Ishikawa (cell line): ENCODE data around the gene PRRT3.

ENCODE experiments used
- CEBPB ChIP-seq: IDR thresholded peaks from 2 replicates; pipeline ENCODE4 v1.6.1; 2012
- CREB1 ChIP-seq: IDR thresholded peaks from 2 replicates; pipeline ENCODE4 v1.6.1; 2012; ENCODE audit warnings: low read depth
- EGR1 ChIP-seq: IDR thresholded peaks from 2 replicates; pipeline ENCODE4 v1.6.1; 2012
- EP300 ChIP-seq: IDR thresholded peaks from 2 replicates; pipeline ENCODE4 v1.6.1; 2012; ENCODE audit warnings: borderline replicate concordance
- FOXM1 ChIP-seq: IDR thresholded peaks from 2 replicates; pipeline ENCODE4 v1.6.1; 2012; ENCODE audit warnings: low read depth, borderline replicate concordance
- NFIC ChIP-seq: IDR thresholded peaks from 2 replicates; pipeline ENCODE4 v1.6.1; 2012
- RAD21 ChIP-seq: IDR thresholded peaks from 2 replicates; pipeline ENCODE4 v1.6.1; 2012; ENCODE audit warnings: low read depth
- TAF1 ChIP-seq: IDR thresholded peaks from 2 replicates; pipeline ENCODE4 v1.6.1; 2012; ENCODE audit warnings: low read depth, mild to moderate bottlenecking
- TCF12 ChIP-seq: IDR thresholded peaks from 2 replicates; pipeline ENCODE4 v1.6.1; 2012; ENCODE audit warnings: low read depth
- TEAD4 ChIP-seq: IDR thresholded peaks from 2 replicates; pipeline ENCODE4 v1.6.1; 2012
- YY1 ChIP-seq: IDR thresholded peaks from 2 replicates; pipeline ENCODE4 v1.6.1; 2012; ENCODE audit warnings: low read depth
- ZBTB7A ChIP-seq: IDR thresholded peaks from 2 replicates; pipeline ENCODE4 v1.6.1; 2012; ENCODE audit warnings: low read depth
- TF ChIP-seq, protein P1 (sequence below): IDR thresholded peaks from 2 replicates; pipeline ENCODE4 v1.6.1; 2012
- TF ChIP-seq, protein P2 (sequence below): IDR thresholded peaks from 2 replicates; pipeline ENCODE4 v1.6.1; 2012
- TF ChIP-seq, protein P3 (sequence below): IDR thresholded peaks from 2 replicates; pipeline ENCODE4 v1.6.1; 2012; ENCODE audit warnings: low read depth, mild to moderate bottlenecking

PRRT3 gene

DNA sequence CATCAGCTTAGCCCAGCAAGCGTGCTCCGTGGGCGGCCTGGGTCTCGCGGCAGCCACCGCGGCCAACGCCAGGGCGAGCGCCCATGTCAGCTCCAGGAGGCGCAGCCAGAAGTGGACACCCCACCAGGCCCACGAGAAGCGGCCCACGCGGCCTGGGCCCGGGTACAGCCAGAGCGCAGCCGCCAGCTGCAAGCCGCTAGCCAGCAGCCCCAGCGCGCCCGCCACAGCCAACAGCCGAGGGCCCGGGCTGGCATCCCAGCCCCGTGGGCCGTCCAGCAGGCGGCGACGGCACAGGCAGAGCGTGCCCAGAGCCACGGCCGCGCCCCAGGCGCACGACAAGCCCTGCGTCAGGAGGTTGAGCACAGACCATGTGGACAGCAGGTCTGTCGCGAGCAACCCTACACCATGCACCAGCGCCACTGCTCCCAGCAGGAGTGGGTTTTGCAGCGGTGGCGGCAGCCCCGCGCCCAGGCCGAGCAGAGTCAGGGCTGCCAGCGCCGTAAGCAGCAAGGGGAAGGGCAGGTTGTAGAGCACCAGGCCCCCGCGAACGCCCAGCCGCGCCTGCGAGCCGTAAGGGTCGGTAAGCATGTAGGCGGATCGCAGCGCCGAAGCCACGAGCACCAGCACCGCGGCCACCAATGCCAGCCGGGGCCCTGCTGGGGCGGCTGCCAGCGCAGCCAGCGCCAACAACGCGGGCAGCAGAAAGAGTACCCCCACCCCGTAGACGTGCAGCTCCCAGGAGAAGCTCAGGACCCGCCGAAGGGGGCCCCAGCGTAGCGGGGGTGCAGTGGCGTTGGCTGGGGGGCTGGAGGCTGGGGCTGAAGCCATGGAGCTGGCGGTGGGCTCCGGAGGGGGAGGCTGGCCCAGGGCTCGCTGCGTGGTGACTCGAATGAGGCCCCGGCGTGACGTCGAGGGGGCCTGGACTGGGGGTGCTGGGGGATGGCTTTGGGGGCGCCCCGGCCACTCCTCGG is 4.9 kb downstream of the PRRT3 start:
- TF ChIP-seq NFIC (peak; percentile 37; the same call in 1 of the 2 replicates), YY1 (peak; percentile 35; the same call in 1 of the 2 replicates), FOXM1 (no peak), RAD21 (peak; percentile 34; the same call in 1 of the 2 replicates), CEBPB (no peak), TEAD4 (no peak), EGR1 (no peak), TCF12 (peak; percentile 49), CREB1 (no peak)
- TF ChIP-seq, protein P1, sequence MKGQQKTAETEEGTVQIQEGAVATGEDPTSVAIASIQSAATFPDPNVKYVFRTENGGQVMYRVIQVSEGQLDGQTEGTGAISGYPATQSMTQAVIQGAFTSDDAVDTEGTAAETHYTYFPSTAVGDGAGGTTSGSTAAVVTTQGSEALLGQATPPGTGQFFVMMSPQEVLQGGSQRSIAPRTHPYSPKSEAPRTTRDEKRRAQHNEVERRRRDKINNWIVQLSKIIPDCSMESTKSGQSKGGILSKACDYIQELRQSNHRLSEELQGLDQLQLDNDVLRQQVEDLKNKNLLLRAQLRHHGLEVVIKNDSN = peak; percentile 66
- TF ChIP-seq, protein P2, sequence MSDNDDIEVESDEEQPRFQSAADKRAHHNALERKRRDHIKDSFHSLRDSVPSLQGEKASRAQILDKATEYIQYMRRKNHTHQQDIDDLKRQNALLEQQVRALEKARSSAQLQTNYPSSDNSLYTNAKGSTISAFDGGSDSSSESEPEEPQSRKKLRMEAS = peak; percentile 97
- TF ChIP-seq, protein P3, sequence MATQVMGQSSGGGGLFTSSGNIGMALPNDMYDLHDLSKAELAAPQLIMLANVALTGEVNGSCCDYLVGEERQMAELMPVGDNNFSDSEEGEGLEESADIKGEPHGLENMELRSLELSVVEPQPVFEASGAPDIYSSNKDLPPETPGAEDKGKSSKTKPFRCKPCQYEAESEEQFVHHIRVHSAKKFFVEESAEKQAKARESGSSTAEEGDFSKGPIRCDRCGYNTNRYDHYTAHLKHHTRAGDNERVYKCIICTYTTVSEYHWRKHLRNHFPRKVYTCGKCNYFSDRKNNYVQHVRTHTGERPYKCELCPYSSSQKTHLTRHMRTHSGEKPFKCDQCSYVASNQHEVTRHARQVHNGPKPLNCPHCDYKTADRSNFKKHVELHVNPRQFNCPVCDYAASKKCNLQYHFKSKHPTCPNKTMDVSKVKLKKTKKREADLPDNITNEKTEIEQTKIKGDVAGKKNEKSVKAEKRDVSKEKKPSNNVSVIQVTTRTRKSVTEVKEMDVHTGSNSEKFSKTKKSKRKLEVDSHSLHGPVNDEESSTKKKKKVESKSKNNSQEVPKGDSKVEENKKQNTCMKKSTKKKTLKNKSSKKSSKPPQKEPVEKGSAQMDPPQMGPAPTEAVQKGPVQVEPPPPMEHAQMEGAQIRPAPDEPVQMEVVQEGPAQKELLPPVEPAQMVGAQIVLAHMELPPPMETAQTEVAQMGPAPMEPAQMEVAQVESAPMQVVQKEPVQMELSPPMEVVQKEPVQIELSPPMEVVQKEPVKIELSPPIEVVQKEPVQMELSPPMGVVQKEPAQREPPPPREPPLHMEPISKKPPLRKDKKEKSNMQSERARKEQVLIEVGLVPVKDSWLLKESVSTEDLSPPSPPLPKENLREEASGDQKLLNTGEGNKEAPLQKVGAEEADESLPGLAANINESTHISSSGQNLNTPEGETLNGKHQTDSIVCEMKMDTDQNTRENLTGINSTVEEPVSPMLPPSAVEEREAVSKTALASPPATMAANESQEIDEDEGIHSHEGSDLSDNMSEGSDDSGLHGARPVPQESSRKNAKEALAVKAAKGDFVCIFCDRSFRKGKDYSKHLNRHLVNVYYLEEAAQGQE = no peak

DNA sequence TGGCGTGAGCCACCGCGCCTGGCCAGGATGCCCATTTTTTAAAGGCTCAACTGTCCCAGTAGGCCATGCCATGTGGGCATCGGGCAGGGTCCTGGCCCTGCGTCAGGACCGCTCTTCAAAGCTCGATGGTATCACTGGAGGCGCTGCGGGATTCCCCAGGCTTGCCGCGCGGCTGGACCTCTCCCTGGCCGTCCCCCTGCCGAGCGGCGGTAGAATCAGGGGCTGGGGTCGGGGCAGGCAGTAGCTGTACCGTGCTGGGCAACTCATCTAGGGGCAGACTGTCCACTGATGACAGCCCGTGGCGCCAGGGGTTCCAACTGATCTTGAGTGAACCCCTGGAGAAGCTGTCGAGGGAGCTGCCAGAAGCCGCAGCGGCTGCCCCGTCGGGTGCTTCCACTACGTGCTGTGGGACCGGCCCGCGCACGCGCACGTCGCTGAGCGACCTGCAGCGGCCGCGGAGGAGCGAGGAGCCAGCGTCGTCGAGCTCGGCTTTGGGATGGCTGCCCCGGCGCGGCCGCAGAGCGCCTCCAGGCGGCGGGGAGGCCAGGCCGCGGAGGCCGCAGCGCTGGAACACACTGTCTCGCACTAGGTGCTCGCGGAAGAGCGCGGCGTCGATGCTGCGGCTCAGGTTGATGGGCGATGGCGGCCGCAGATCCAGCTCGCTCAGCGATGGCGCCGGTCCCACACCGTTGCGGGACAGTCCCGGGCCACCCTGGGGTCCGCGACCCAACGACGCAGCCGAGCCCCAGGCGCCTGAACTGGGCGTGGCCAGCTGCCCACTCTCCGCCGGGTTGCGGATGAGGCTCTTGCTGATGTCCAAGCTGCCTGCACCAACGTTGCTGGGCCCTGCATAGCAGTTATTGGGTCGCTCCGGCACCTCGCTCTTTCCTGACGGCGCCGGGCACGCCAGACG is 5.8 kb downstream of the PRRT3 start:
- peak; percentile 43 for TF ChIP-seq TAF1
- TF ChIP-seq CREB1 = no peak
- peak; percentile 75; the same call in 1 of the 2 replicates for TF ChIP-seq YY1
- no peak for TF ChIP-seq FOXM1
- TF ChIP-seq TCF12 = no peak
- TF ChIP-seq, protein P2 = peak; percentile 83
- TF ChIP-seq, protein P1 = no peak
- no peak for TF ChIP-seq NFIC
- peak; percentile 32; the same call in 1 of the 2 replicates for TF ChIP-seq EP300
- no peak for TF ChIP-seq TEAD4
- peak; percentile 71; the same call in 1 of the 2 replicates for TF ChIP-seq RAD21
- TF ChIP-seq, protein P3 = no peak
- peak; percentile 12; the same call in 1 of the 2 replicates for TF ChIP-seq EGR1
- TF ChIP-seq ZBTB7A = no peak
- TF ChIP-seq CEBPB = no peak

DNA sequence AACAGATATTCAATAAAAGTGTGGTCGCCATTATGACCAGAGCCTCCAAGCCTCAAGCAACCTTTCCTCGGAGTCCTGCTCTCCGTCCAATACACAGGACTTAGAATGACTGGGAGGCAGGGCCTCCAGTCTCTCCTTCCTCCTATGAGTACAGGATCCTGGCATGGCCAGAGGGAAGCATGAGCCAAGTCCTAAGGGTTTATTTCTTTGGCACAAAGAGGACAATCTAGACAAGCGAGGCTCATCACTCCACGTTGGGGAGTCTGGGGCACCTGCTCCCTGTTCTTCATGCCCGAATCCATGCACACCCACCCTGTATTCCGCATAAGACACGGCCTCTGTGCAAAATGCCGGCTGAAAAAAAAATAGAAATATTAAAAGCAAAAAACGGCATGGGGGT is 6.8 kb downstream of the PRRT3 start:
- TF ChIP-seq, protein P1 = no peak
- TF ChIP-seq TEAD4 = no peak
- TF ChIP-seq TAF1 = no peak
- no peak for TF ChIP-seq CEBPB
- TF ChIP-seq RAD21 = no peak
- TF ChIP-seq, protein P3 = no peak
- TF ChIP-seq EP300 = no peak
- no peak for TF ChIP-seq TCF12
- TF ChIP-seq NFIC = no peak
